Measurements from ENCODE around the gene MBTPS1.

GRCh38 chr16:84072014-84072413, 44.7 kb downstream of the MBTPS1 start:
- TF ChIP-seq CTCF (IDR thresholded peaks at IDR 0.05) (no peak), POLR2A (IDR thresholded peaks at IDR 0.05) (no peak)

Measured in esophagus squamous epithelium (tissue), 4 donors.